ENCODE measurements around the gene METTL18. TPM values are rescaled to one million over a fixed set of nuclear protein-coding genes. Genes with fewer than 3 reads are reported as not detected.

METTL18 gene
- polyA plus RNA-seq, 1 of the 3 experiments (the other 2 are of a cell fraction) = 1.7 TPM

DNA sequence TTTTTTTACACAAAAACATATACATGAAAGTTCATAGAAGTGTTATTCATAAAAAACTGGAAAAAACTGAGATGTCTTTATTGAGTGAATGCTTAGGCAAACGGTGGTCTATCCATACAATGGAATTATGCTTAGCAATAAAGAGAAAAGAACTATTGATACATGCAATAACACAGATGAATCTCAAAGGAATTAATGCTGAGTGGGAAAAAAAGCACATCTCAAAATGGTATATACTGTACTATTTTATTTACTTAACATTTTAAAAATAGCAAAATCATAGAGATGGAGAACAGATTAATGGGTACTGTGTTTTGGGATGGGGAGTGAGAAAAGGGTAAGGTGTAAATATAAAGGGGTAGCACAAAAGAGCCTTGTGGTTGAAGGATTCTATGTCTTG is 29.8 kb downstream of the METTL18 start:
- H3K9me2 ChIP-seq = no peaks in the 10 kb centered on the region
- ChIA-PET POLR2A (no interaction called here), CTCF (no interaction called here)
- H3K4me1 ChIP-seq (ENCODE audit: control insufficient read depth in 1 of 2, insufficient read depth in 2 of 2, low read depth in 1 of 2, low read length in 1 of 2) = no peaks in the 10 kb centered on the region
- H3F3A ChIP-seq (replicated peaks; ENCODE audit: insufficient read depth) = no peaks in the 10 kb centered on the region
- TF ChIP-seq USF2 (IDR thresholded peaks at IDR 0.05; ENCODE audit: borderline replicate concordance, low read depth, low read length) = no peak
- no peak for TF ChIP-seq YY1 (IDR thresholded peaks at IDR 0.05; ENCODE audit: low read depth)
- H4K20me1 ChIP-seq (ENCODE audit: insufficient read depth) = no peaks in the 10 kb centered on the region
- H2AFZ ChIP-seq (ENCODE audit: low read depth) = no peak overlapping the region
- no peaks in the 10 kb centered on the region for H3K27me3 ChIP-seq (ENCODE audit: insufficient read depth)
- no peak for DNase-seq
- no peak overlapping the region for H3K4me3 ChIP-seq (ENCODE audit: low read depth in 2 of 2, low read length in 1 of 2)
- 5% methylated on average over 1 of the region's 1 CpG for WGBS (ENCODE audit: low lambda C conversion rate)
- H3K36me3 ChIP-seq (replicated peaks in 1 of 2; ENCODE audit: control insufficient read depth in 1 of 2, insufficient read depth in 2 of 2, low read length in 1 of 2) = no peaks in the 10 kb centered on the region
- no peaks in the 10 kb centered on the region for H3K9me3 ChIP-seq
- no peak overlapping the region for H3K27ac ChIP-seq (ENCODE audit: low read depth in 2 of 2, low read length in 1 of 2)
- H3K4me2 ChIP-seq = no peak overlapping the region
- H3K9ac ChIP-seq = no peak overlapping the region
- H3K79me2 ChIP-seq (ENCODE audit: insufficient read depth) = no peaks in the 10 kb centered on the region

GRCh38 chr1:169762699-169763098 is 32.0 kb downstream of the METTL18 start:
- no peak overlapping the region for H3K4me2 ChIP-seq
- no peak overlapping the region for H3K27ac ChIP-seq (ENCODE audit: low read depth in 2 of 2, low read length in 1 of 2)
- H3K9ac ChIP-seq = no peak overlapping the region
- DNase-seq = no peak
- no peaks in the 10 kb centered on the region for H3K4me1 ChIP-seq (ENCODE audit: control insufficient read depth in 1 of 2, insufficient read depth in 2 of 2, low read depth in 1 of 2, low read length in 1 of 2)
- TF ChIP-seq USF1 (IDR thresholded peaks at IDR 0.05; ENCODE audit: borderline replicate concordance, low read depth) (no peak), ZBTB33 (IDR thresholded peaks at IDR 0.05; ENCODE audit: borderline replicate concordance, low read depth) (no peak), MEF2A (IDR thresholded peaks at IDR 0.05; ENCODE audit: borderline replicate concordance, low read depth) (no peak), FOXM1 (IDR thresholded peaks at IDR 0.05; ENCODE audit: low read depth) (no peak), SMC3 (IDR thresholded peaks at IDR 0.05; ENCODE audit: low read depth, low read length) (no peak), GATA2 (CRISPR knock-in tag; IDR thresholded peaks at IDR 0.05) (no peak), NRF1 (IDR thresholded peaks at IDR 0.05; ENCODE audit: low read depth, low read length) (no peak), RCOR1 (IDR thresholded peaks at IDR 0.05; ENCODE audit: low read length) (no peak), CHD2 (IDR thresholded peaks at IDR 0.05; ENCODE audit: low read length, partially characterized antibody) (no peak), TAF1 (IDR thresholded peaks at IDR 0.05; ENCODE audit: borderline replicate concordance, low read depth, low read length) (no peak), RXRA (IDR thresholded peaks at IDR 0.05; ENCODE audit: borderline replicate concordance, low read depth) (no peak), TEAD4 (IDR thresholded peaks at IDR 0.05; ENCODE audit: borderline replicate concordance, insufficient read depth) (no peak), ELF1 (IDR thresholded peaks at IDR 0.05) (no peak), IRF3 (IDR thresholded peaks at IDR 0.05; ENCODE audit: low read depth, low read length) (no peak), GABPA (IDR thresholded peaks at IDR 0.05; ENCODE audit: low read depth) (no peak), FOXJ3 (CRISPR knock-in tag; IDR thresholded peaks at IDR 0.05) (no peak), EZH2phosphoT487 (IDR thresholded peaks at IDR 0.05; ENCODE audit: borderline replicate concordance, low read depth) (no peak)
- TF ChIP-seq, protein P1, sequence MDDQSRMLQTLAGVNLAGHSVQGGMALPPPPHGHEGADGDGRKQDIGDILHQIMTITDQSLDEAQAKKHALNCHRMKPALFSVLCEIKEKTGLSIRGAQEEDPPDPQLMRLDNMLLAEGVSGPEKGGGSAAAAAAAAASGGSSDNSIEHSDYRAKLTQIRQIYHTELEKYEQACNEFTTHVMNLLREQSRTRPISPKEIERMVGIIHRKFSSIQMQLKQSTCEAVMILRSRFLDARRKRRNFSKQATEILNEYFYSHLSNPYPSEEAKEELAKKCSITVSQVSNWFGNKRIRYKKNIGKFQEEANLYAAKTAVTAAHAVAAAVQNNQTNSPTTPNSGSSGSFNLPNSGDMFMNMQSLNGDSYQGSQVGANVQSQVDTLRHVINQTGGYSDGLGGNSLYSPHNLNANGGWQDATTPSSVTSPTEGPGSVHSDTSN (IDR thresholded peaks at IDR 0.05) = no peak
- TF ChIP-seq, protein P2, sequence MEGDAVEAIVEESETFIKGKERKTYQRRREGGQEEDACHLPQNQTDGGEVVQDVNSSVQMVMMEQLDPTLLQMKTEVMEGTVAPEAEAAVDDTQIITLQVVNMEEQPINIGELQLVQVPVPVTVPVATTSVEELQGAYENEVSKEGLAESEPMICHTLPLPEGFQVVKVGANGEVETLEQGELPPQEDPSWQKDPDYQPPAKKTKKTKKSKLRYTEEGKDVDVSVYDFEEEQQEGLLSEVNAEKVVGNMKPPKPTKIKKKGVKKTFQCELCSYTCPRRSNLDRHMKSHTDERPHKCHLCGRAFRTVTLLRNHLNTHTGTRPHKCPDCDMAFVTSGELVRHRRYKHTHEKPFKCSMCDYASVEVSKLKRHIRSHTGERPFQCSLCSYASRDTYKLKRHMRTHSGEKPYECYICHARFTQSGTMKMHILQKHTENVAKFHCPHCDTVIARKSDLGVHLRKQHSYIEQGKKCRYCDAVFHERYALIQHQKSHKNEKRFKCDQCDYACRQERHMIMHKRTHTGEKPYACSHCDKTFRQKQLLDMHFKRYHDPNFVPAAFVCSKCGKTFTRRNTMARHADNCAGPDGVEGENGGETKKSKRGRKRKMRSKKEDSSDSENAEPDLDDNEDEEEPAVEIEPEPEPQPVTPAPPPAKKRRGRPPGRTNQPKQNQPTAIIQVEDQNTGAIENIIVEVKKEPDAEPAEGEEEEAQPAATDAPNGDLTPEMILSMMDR (IDR thresholded peaks at IDR 0.05) = no peak
- H3K36me3 ChIP-seq (replicated peaks in 1 of 2; ENCODE audit: control insufficient read depth in 1 of 2, insufficient read depth in 2 of 2, low read length in 1 of 2) = no peaks in the 10 kb centered on the region
- no peak overlapping the region for H2AFZ ChIP-seq (ENCODE audit: low read depth)
- no peaks in the 10 kb centered on the region for H3K9me3 ChIP-seq
- no peaks in the 10 kb centered on the region for H4K20me1 ChIP-seq (ENCODE audit: insufficient read depth)
- no peaks in the 10 kb centered on the region for H3F3A ChIP-seq (replicated peaks; ENCODE audit: insufficient read depth)
- H3K27me3 ChIP-seq (ENCODE audit: insufficient read depth) = no peaks in the 10 kb centered on the region
- ChIA-PET CTCF (no interaction called here), POLR2A (no interaction called here)
- WGBS (ENCODE audit: low lambda C conversion rate) = 44% methylated on average over 1 of the region's 1 CpG
- H3K4me3 ChIP-seq (ENCODE audit: low read depth in 2 of 2, low read length in 1 of 2) = no peak overlapping the region
- H3K79me2 ChIP-seq (ENCODE audit: insufficient read depth) = no peaks in the 10 kb centered on the region
- H3K9me2 ChIP-seq = no peaks in the 10 kb centered on the region

All from SK-N-SH (cell line).